Measurements from ENCODE around the gene PCDHA4.
A peak's percentile ranks its signal among the peaks of the same experiment; 100 is the strongest.
"Not testable (repeated sequence)": the region's sequence is repeated elsewhere in the genome, so short reads cannot be mapped to it uniquely, and the experiment has no call there.

Gene PCDHA4

DNA sequence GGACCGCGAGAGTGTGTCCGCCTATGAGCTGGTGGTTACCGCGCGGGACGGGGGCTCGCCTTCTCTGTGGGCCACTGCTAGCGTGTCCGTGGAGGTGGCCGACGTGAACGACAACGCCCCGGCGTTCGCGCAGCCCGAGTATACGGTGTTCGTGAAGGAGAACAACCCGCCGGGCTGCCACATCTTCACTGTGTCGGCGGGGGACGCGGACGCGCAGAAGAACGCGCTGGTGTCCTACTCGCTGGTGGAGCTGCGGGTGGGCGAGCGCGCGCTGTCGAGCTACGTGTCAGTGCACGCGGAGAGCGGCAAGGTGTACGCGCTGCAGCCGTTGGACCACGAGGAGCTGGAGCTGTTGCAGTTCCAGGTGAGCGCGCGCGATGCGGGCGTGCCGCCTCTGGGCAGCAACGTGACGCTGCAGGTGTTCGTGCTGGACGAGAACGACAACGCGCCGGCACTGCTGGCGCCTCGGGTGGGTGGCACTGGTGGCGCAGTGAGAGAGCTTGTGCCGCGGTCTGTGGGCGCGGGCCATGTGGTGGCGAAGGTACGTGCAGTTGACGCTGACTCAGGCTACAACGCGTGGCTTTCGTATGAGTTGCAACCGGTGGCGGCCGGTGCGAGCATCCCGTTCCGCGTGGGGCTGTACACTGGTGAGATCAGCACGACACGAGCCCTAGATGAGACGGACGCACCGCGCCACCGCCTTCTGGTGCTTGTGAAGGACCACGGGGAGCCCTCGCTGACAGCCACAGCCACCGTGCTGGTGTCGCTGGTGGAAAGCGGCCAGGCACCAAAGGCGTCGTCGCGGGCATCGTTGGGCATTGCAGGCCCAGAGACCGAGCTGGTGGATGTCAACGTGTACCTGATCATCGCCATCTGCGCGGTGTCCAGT, 29.0 kb downstream of the PCDHA4 start:
- Histone ChIP-seq H3K36me3 (ENCODE audit: control insufficient read depth in 1 of 2, insufficient read depth in 2 of 2, low read length in 2 of 2) (no peaks in the 10 kb centered on the region), H3K4me1 (ENCODE audit: control insufficient read depth in 1 of 2, insufficient read depth in 2 of 2, low read length in 2 of 2) (no peaks in the 10 kb centered on the region), H3K27ac (ENCODE audit: low read depth, low read length) (no peak overlapping the region), H3K27me3 (ENCODE audit: control insufficient read depth in 1 of 2, insufficient read depth in 2 of 2, low read length in 2 of 2) (no peaks in the 10 kb centered on the region), H3K9ac (ENCODE audit: low read depth in 1 of 2, low read length in 2 of 2) (no peak overlapping the region), H3K9me3 (ENCODE audit: control insufficient read depth in 1 of 2, low read length in 2 of 2) (peaks cover 19 to 21% of the 10 kb centered on the region in 2 donors), H3K4me3 (ENCODE audit: low read depth in 1 of 2, low read length in 2 of 2) (no peak overlapping the region)

DNA sequence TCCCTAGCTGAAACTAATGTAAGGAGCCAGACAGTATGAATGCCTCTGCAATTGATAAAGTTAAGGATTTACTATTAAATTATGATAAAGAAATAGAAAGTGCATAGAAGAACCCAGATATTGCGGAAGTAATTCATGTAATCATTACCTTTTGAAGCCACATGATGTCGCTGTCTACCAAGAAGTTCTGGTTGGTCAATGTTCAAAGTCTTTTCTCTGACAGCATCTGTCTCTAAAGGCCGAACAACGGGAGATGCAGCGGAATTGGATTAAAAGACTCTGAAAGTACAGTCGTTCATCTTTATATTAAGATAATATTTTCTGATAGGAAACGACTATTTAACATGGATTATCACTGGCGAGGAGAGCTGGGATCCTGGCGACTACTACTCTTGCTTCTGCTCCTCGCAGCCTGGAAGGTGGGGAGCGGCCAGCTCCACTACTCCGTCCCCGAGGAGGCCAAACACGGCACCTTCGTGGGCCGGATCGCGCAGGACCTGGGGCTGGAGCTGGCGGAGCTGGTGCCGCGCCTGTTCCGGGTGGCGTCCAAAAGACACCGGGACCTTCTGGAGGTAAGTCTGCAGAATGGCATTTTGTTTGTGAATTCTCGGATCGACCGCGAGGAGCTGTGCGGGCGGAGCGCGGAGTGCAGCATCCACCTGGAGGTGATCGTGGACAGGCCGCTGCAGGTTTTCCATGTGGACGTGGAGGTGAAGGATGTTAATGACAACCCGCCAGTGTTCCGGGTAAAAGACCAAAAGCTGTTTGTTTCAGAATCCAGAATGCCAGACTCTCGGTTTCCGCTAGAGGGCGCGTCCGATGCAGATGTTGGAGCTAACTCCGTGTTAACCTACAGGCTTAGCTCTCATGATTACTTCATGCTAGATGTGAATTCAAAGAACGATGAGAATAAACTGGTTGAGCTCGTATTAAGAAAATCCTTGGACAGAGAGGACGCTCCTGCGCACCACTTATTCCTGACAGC, 34.4 kb downstream of the PCDHA4 start, which contains the start of gene PCDHA8:
Gene PCDHA8, plus strand, starts transcription at position 210 of the 985 bp plus-strand sequence. Its CDS starts 135 bp downstream, at position 345.
- no peak within 1 kb of the TSS for H3K4me3 ChIP-seq (ENCODE audit: low read depth in 1 of 2, low read length in 2 of 2)
- no peaks in the 10 kb centered on the region for H3K36me3 ChIP-seq (ENCODE audit: control insufficient read depth in 1 of 2, insufficient read depth in 2 of 2, low read length in 2 of 2)
- no peak within 1 kb of the TSS for H3K27ac ChIP-seq (ENCODE audit: low read depth, low read length)
- no peak within 1 kb of the TSS for H3K9ac ChIP-seq (ENCODE audit: low read depth in 1 of 2, low read length in 2 of 2)
- H3K27me3 ChIP-seq (ENCODE audit: control insufficient read depth in 1 of 2, insufficient read depth in 2 of 2, low read length in 2 of 2): no peaks in the 10 kb centered on the region
- H3K4me1 ChIP-seq (ENCODE audit: control insufficient read depth in 1 of 2, insufficient read depth in 2 of 2, low read length in 2 of 2): no peaks in the 10 kb centered on the region
- peaks cover 6 to 18% of the 10 kb centered on the region in 2 donors for H3K9me3 ChIP-seq (ENCODE audit: control insufficient read depth in 1 of 2, low read length in 2 of 2)

DNA sequence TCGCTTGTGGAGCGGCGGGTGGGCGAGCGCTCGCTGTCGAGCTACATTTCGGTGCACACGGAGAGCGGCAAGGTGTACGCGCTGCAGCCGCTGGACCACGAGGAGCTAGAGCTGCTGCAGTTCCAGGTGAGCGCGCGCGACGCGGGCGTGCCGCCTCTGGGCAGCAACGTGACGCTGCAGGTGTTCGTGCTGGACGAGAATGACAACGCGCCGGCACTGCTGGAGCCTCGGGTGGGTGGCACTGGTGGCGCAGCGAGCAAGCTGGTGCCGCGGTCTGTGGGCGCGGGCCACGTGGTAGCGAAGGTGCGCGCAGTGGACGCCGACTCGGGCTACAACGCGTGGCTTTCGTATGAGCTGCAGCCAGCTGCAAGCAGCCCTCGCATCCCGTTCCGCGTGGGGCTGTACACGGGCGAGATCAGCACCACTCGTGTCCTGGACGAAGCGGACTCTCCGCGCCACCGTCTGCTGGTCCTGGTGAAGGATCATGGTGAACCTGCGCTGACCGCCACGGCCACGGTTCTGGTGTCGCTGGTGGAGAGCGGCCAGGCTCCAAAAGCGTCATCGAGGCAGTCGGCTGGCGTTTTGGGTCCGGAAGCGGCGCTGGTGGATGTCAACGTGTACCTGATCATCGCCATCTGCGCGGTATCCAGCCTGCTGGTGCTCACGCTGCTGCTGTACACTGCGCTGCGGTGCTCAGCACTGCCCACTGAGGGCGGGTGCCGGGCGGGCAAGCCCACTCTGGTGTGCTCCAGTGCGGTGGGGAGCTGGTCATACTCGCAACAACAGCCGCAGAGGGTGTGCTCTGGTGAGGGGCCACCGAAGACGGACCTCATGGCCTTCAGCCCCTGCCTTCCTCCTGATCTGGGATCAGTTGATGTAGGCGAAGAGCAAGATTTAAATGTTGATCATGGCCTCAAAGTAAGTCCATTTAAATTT, 36.2 kb downstream of the PCDHA4 start:
- Histone ChIP-seq H3K9me3 (ENCODE audit: control insufficient read depth in 1 of 2, low read length in 2 of 2) (peaks cover 4 to 17% of the 10 kb centered on the region in 2 donors), H3K27ac (ENCODE audit: low read depth, low read length) (no peak overlapping the region), H3K4me3 (ENCODE audit: low read depth in 1 of 2, low read length in 2 of 2) (no peak overlapping the region), H3K9ac (ENCODE audit: low read depth in 1 of 2, low read length in 2 of 2) (no peak overlapping the region), H3K4me1 (ENCODE audit: control insufficient read depth in 1 of 2, insufficient read depth in 2 of 2, low read length in 2 of 2) (no peaks in the 10 kb centered on the region), H3K36me3 (ENCODE audit: control insufficient read depth in 1 of 2, insufficient read depth in 2 of 2, low read length in 2 of 2) (no peaks in the 10 kb centered on the region), H3K27me3 (ENCODE audit: control insufficient read depth in 1 of 2, insufficient read depth in 2 of 2, low read length in 2 of 2) (no peaks in the 10 kb centered on the region)

DNA sequence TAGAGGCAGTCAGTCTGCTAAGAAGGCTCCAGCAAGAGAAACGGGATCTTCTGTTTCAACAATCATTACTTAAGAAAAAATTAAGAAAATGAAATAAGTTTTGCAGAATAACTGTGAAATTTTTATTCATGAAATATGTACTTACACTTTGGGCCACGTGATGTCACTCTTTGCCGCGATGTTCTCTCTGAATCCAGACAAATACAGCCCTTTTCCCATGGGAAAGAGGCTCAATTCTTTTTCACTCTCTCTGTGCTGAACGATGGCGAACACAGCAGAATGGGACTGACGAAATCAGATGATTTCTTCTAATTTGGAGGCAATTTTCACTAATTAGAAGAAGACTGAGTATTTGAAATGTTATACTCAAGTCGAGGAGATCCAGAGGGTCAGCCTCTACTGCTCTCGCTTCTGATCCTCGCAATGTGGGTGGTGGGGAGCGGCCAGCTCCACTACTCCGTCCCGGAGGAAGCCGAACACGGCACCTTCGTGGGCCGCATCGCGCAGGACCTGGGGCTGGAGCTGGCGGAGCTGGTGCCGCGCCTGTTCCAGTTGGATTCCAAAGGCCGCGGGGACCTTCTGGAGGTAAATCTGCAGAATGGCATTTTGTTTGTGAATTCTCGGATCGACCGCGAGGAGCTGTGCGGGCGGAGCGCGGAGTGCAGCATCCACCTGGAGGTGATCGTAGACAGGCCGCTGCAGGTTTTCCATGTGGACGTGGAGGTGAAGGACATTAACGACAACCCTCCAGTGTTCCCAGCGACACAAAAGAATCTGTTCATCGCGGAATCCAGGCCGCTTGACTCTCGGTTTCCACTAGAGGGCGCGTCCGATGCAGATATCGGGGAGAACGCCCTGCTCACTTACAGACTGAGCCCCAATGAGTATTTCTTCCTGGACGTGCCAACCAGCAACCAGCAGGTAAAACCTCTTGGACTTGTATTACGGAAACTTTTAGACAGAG, 41.6 kb downstream of the PCDHA4 start, which contains the start of gene PCDHA9:
Gene PCDHA9, plus strand, starts transcription at position 244 of the 964 bp plus-strand sequence. Its CDS starts 114 bp downstream, at position 358.
- peaks cover 0 to 14% of the 10 kb centered on the region in 2 donors for H3K9me3 ChIP-seq (ENCODE audit: control insufficient read depth in 1 of 2, low read length in 2 of 2)
- H3K9ac ChIP-seq (ENCODE audit: low read depth in 1 of 2, low read length in 2 of 2); H3K27me3 ChIP-seq (ENCODE audit: control insufficient read depth in 1 of 2, insufficient read depth in 2 of 2, low read length in 2 of 2); H3K4me3 ChIP-seq (ENCODE audit: low read depth in 1 of 2, low read length in 2 of 2); H3K4me1 ChIP-seq (ENCODE audit: control insufficient read depth in 1 of 2, insufficient read depth in 2 of 2, low read length in 2 of 2); H3K36me3 ChIP-seq (ENCODE audit: control insufficient read depth in 1 of 2, insufficient read depth in 2 of 2, low read length in 2 of 2); H3K27ac ChIP-seq (ENCODE audit: low read depth, low read length): not testable (repeated sequence)

DNA sequence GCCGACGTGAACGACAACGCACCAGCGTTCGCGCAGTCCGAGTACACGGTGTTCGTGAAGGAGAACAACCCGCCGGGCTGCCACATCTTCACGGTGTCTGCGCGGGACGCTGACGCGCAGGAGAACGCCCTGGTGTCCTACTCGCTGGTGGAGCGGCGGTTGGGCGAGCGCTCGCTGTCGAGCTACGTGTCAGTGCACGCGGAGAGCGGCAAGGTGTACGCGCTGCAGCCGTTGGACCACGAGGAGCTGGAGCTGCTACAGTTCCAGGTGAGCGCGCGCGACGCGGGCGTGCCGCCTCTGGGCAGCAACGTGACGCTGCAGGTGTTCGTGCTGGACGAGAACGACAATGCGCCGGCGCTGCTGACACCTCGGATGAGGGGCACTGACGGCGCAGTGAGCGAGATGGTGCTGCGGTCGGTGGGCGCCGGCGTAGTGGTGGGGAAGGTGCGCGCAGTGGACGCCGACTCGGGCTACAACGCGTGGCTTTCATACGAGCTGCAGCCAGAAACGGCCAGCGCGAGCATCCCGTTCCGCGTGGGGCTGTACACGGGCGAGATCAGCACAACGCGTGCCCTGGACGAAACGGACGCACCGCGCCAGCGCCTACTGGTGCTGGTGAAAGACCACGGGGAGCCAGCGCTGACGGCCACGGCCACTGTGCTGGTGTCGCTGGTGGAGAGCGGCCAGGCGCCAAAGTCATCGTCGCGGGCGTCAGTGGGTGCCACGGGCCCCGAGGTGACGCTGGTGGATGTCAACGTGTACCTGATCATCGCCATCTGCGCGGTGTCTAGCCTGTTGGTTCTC, 43.2 kb downstream of the PCDHA4 start:
- H3K9me3 ChIP-seq (ENCODE audit: control insufficient read depth in 1 of 2, low read length in 2 of 2): peaks cover 0 to 14% of the 10 kb centered on the region in 2 donors
- not testable (repeated sequence) for H3K27ac ChIP-seq (ENCODE audit: low read depth, low read length); H3K9ac ChIP-seq (ENCODE audit: low read depth in 1 of 2, low read length in 2 of 2); H3K4me3 ChIP-seq (ENCODE audit: low read depth in 1 of 2, low read length in 2 of 2); H3K36me3 ChIP-seq (ENCODE audit: control insufficient read depth in 1 of 2, insufficient read depth in 2 of 2, low read length in 2 of 2); H3K27me3 ChIP-seq (ENCODE audit: control insufficient read depth in 1 of 2, insufficient read depth in 2 of 2, low read length in 2 of 2); H3K4me1 ChIP-seq (ENCODE audit: control insufficient read depth in 1 of 2, insufficient read depth in 2 of 2, low read length in 2 of 2)

DNA sequence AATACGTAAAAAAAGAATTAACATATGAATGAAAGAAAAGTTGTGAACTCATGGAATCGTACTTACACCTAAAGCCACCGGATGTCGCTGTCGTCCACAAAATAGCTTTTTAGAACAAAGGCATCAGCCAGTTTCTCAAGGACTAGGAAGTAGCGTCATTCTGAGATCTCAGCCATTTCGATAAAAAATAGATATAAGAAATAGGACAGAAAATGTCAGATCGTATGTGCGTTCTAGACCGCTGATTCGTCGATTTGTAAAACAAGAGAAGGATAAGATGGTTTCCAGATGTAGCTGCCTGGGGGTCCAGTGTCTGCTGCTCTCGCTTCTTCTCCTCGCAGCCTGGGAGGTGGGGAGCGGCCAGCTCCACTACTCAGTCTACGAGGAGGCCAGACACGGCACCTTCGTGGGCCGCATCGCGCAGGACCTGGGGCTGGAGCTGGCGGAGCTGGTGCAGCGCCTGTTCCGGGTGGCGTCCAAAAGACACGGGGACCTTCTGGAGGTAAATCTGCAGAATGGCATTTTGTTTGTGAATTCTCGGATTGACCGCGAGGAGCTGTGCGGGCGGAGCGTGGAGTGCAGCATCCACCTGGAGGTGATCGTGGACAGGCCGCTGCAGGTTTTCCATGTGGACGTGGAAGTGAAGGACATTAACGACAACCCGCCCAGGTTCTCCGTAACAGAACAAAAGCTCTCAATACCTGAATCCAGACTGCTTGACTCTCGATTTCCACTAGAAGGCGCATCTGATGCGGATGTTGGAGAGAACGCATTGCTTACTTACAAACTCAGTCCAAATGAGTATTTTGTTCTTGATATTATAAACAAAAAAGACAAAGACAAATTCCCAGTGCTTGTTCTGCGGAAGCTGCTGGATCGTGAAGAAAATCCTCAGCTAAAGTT, 49.2 kb downstream of the PCDHA4 start, which contains the start of gene PCDHA10:
Gene PCDHA10, plus strand, starts transcription at position 126 of the 903 bp plus-strand sequence. Its CDS starts 152 bp downstream, at position 278.
- H3K27ac ChIP-seq (ENCODE audit: low read depth, low read length): no peak within 1 kb of the TSS
- peaks cover 15 to 27% of the 10 kb centered on the region in 2 donors for H3K9me3 ChIP-seq (ENCODE audit: control insufficient read depth in 1 of 2, low read length in 2 of 2)
- peak within 1 kb of the TSS; percentile 22 to 43 for H3K4me3 ChIP-seq (ENCODE audit: low read depth in 1 of 2, low read length in 2 of 2)
- no peaks in the 10 kb centered on the region for H3K4me1 ChIP-seq (ENCODE audit: control insufficient read depth in 1 of 2, insufficient read depth in 2 of 2, low read length in 2 of 2)
- H3K27me3 ChIP-seq (ENCODE audit: control insufficient read depth in 1 of 2, insufficient read depth in 2 of 2, low read length in 2 of 2): no peaks in the 10 kb centered on the region
- H3K36me3 ChIP-seq (ENCODE audit: control insufficient read depth in 1 of 2, insufficient read depth in 2 of 2, low read length in 2 of 2): no peaks in the 10 kb centered on the region
- H3K9ac ChIP-seq (ENCODE audit: low read depth in 1 of 2, low read length in 2 of 2): no peak within 1 kb of the TSS

DNA sequence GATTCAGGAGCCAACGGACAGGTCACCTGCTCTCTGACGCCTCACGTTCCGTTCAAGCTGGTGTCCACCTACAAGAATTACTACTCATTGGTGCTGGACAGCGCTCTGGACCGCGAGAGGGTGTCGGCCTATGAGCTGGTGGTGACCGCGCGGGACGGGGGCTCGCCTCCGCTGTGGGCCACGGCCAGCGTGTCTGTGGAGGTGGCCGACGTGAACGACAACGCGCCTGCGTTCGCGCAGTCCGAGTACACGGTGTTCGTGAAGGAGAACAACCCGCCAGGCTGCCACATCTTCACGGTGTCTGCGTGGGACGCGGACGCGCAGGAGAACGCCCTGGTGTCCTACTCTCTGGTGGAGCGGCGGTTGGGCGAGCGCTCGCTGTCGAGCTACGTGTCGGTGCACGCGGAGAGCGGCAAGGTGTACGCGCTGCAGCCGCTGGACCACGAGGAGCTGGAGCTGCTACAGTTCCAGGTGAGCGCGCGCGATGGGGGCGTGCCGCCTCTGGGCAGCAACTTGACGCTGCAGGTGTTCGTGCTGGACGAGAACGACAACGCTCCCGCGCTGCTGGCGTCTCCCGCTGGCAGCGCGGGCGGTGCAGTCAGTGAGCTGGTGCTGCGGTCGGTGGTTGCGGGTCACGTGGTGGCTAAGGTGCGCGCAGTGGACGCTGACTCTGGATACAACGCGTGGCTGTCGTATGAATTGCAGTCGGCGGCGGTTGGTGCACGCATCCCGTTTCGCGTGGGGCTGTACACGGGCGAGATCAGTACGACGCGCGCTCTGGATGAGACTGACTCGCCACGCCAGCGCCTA, 50.5 kb downstream of the PCDHA4 start:
- Histone ChIP-seq H3K27ac (ENCODE audit: low read depth, low read length) (no peak overlapping the region), H3K9me3 (ENCODE audit: control insufficient read depth in 1 of 2, low read length in 2 of 2) (peaks cover 28 to 32% of the 10 kb centered on the region in 2 donors), H3K9ac (ENCODE audit: low read depth in 1 of 2, low read length in 2 of 2) (no peak overlapping the region), H3K36me3 (ENCODE audit: control insufficient read depth in 1 of 2, insufficient read depth in 2 of 2, low read length in 2 of 2) (no peaks in the 10 kb centered on the region), H3K4me1 (ENCODE audit: control insufficient read depth in 1 of 2, insufficient read depth in 2 of 2, low read length in 2 of 2) (no peaks in the 10 kb centered on the region), H3K27me3 (ENCODE audit: control insufficient read depth in 1 of 2, insufficient read depth in 2 of 2, low read length in 2 of 2) (no peaks in the 10 kb centered on the region), H3K4me3 (ENCODE audit: low read depth in 1 of 2, low read length in 2 of 2) (no peak overlapping the region)
